HepG2 (cell line): ENCODE data around the gene ADARB2. TPM values are rescaled to one million over a fixed set of nuclear protein-coding genes. Genes with fewer than 3 reads are reported as not detected.

ENCODE experiments used
- ATAC-seq: fragments of 200-7000 bp; cut with Tn5 transposase; 3 replicates; pipeline ENCODE4 v1.9.1; 2020; ENCODE audit warnings: mild to moderate bottlenecking, moderate library complexity
- BruUV-seq: library from RNA; stranded (reverse); fragments of 400-500 nt; replicated peaks from 2 replicates; lab custom pipeline; 2021; lab: Mats Ljungman, UMichigan
- CTCF ChIA-PET: fragments of 300-600 bp; formaldehyde crosslinking; extraction: SDS; loops from one replicate; lab custom pipeline; 2021; ENCODE audit warnings: low total read pairs, inconsistent platforms, low intra/inter-chr PET ratio; lab: Yijun Ruan, JAX
- POLR2A ChIA-PET: fragments of 350-600 bp; sonication (Branson Sonifier 250); formaldehyde crosslinking; loops from one replicate; lab custom pipeline; 2020; ENCODE audit warnings: antibody characterized with exemption, inconsistent platforms; lab: Yijun Ruan, JAX
- DNase-seq: peaks from one replicate; pipeline ENCODE4 v3.0.0-alpha.2; 2015; ENCODE audit warnings: low spot score
- FAIRE-seq: peaks from 3 replicates; lab custom pipeline; 2011; peaks lifted over from hg19 to GRCh38; lab: Jason Lieb, UNC
- H2AFZ ChIP-seq: one replicate; pipeline ENCODE4 v1.6.1; 2011; ENCODE audit warnings: low read length, inconsistent platforms
- H3K27ac ChIP-seq: fragments of 300-600 bp; 3 replicates; pipeline ENCODE4 v1.8.0; 2011; ENCODE audit warnings: mixed run types, mild to moderate bottlenecking, mixed read lengths, low read length, inconsistent platforms; ENCODE audit not compliant: insufficient read depth; ENCODE audit errors: extremely low read length
- H3K27me3 ChIP-seq, 2 experiments: fragments of 200-600 bp in 1 of 2; 2 replicates in 1 of 2; 3 replicates in 1 of 2; pipeline versions ENCODE4 v1.6.0 to v1.8.0; 2011; ENCODE audit warnings: low read length in 2 of 2, mild to moderate bottlenecking in 2 of 2, moderate library complexity in 2 of 2, inconsistent platforms in 1 of 2; ENCODE audit not compliant: insufficient read depth in 2 of 2, control insufficient read depth in 1 of 2
- H3K36me3 ChIP-seq, 2 experiments: fragments of 200-600 bp in 1 of 2; replicated peaks in 1 of 2; 2 replicates in 1 of 2; 3 replicates in 1 of 2; pipeline versions ENCODE4 v1.5.1 to v1.8.0; 2011; ENCODE audit warnings: low read length in 2 of 2, inconsistent platforms in 1 of 2; ENCODE audit not compliant: insufficient read depth in 2 of 2, control insufficient read depth in 1 of 2
- H3K4me1 ChIP-seq: 2 replicates; pipeline ENCODE4 v1.5.1; 2012; ENCODE audit warnings: low read length, inconsistent platforms; ENCODE audit not compliant: insufficient read depth
- H3K4me2 ChIP-seq: 2 replicates; pipeline ENCODE4 v1.6.0; 2011; ENCODE audit warnings: low read depth, low read length, inconsistent platforms
- H3K4me3 ChIP-seq, 3 experiments: fragments of 200-600 bp in 1 of 3; sonication (generic), shearing (Covaris generic) in 1 of 3; replicated peaks in 1 of 3; 2 replicates each; pipeline ENCODE4 v1.5.1; 2011 to 2016; ENCODE audit warnings: low read length in 3 of 3, inconsistent platforms in 2 of 3, low read depth in 2 of 3, mild to moderate bottlenecking in 2 of 3, control low read depth in 1 of 3, mixed read lengths in 1 of 3; ENCODE audit not compliant: insufficient read depth in 1 of 3
- H3K79me2 ChIP-seq: one replicate; pipeline ENCODE4 v1.6.1; 2011; ENCODE audit warnings: low read length, inconsistent platforms; ENCODE audit not compliant: insufficient read depth
- H3K9ac ChIP-seq: 2 replicates; pipeline ENCODE4 v1.6.0; 2011; ENCODE audit warnings: mild to moderate bottlenecking, low read depth, low read length, inconsistent platforms; ENCODE audit not compliant: insufficient read depth
- H3K9me3 ChIP-seq: 2 replicates; pipeline ENCODE4 v1.5.1; 2012; ENCODE audit warnings: mild to moderate bottlenecking, low read length
- H4K20me1 ChIP-seq: 2 replicates; pipeline ENCODE4 v1.6.0; 2011; ENCODE audit warnings: inconsistent platforms, mild to moderate bottlenecking, low read length, moderate library complexity; ENCODE audit not compliant: insufficient read depth
- DNMT1 ChIP-seq: sonication (generic); formaldehyde crosslinking; IDR thresholded peaks from 2 replicates; pipeline ENCODE4 v1.5.1; 2020; ENCODE audit warnings: mild to moderate bottlenecking, missing genetic modification reagents
- FOSL1 ChIP-seq: sonication (generic); formaldehyde crosslinking; IDR thresholded peaks from 2 replicates; pipeline ENCODE4 v1.9.0; 2021; ENCODE audit warnings: missing genetic modification reagents, borderline replicate concordance
- GATAD1 ChIP-seq: IDR thresholded peaks from 2 replicates; pipeline ENCODE4 v1.6.1; 2016; ENCODE audit warnings: missing genetic modification reagents, missing compliant biosample characterization
- SKI ChIP-seq: fragments of 450-650 bp; IDR thresholded peaks from one replicate; pipeline ENCODE4 v1.6.1; 2018; ENCODE audit warnings: mild to moderate bottlenecking; ENCODE audit not compliant: partially characterized antibody
- ZNF10 ChIP-seq: sonication (generic); formaldehyde crosslinking; IDR thresholded peaks from 2 replicates; pipeline ENCODE4 v1.4.0; 2020; ENCODE audit warnings: mild to moderate bottlenecking, low read depth, missing genetic modification reagents, borderline replicate concordance
- ZNF776 ChIP-seq: sonication (generic); formaldehyde crosslinking; IDR thresholded peaks from 2 replicates; pipeline ENCODE4 v1.4.0; 2020; ENCODE audit warnings: mild to moderate bottlenecking, missing genetic modification reagents
- ZZZ3 ChIP-seq: sonication (generic); formaldehyde crosslinking; IDR thresholded peaks from 2 replicates; pipeline ENCODE4 v1.4.0; 2020; ENCODE audit warnings: missing genetic modification reagents, mild to moderate bottlenecking, borderline replicate concordance
- WGBS: methylation state at CpG from one replicate; pipeline ENCODE4 v1.1.6; 2017; ENCODE audit warnings: low lambda C conversion rate; 5-methylcytosine and 5-hydroxymethylcytosine counted together
- in situ Hi-C: cut with HindIII; loops from 2 replicates; pipeline ENCODE4 v1.10.0; 2017; ENCODE audit warnings: low pct_unique_long_range_greater_than_20kb; ENCODE audit not compliant: extremely low pct_ligation_motif_present
- intact Hi-C: fragments of 100-400 bp; cut with micrococcal nuclease; formaldehyde crosslinking; loops from one replicate; pipeline ENCODE4 v1.10.0; 2022; ENCODE audit not compliant: unreplicated experiment
- polyA plus RNA-seq, 8 experiments: library from polyadenylated mRNA; depleted of rRNA in 3 of 8; stranded (reverse) in 7 of 8; unstranded in 1 of 8; fragments of >200 nt; fragmentation: Illumina TruSeq in 4 of 8; extraction: Trizol in 4 of 8; gene quantifications; 2 replicates each; pipeline versions ENCODE4 v1.2.1 to v1.2.3, GENCODE V29; 2011 to 2016; ENCODE audit warnings: low read depth in 4 of 8, missing spikeins in 1 of 8, mixed read lengths in 1 of 8; ENCODE audit not compliant: insufficient read depth in 1 of 8
- total RNA-seq, 5 experiments: library from RNA; depleted of rRNA; stranded (reverse); fragments of >200 nt; fragmentation: Illumina TruSeq; extraction: Trizol; gene quantifications; 2 replicates each; pipeline ENCODE4 v1.2.3, GENCODE V29; 2016; ENCODE audit warnings: low read depth in 1 of 5
- TF ChIP-seq, protein P1 (sequence below): sonication (generic); formaldehyde crosslinking; IDR thresholded peaks from 2 replicates; pipeline ENCODE4 v1.5.1; 2020; ENCODE audit warnings: missing genetic modification reagents, mild to moderate bottlenecking, borderline replicate concordance

The ADARB2 gene
- total and polyA plus RNA-seq, 2 of the 13 experiments (the other 11 are each of a cell fraction or from before 2014, with no cell fraction given), result not detected

DNA sequence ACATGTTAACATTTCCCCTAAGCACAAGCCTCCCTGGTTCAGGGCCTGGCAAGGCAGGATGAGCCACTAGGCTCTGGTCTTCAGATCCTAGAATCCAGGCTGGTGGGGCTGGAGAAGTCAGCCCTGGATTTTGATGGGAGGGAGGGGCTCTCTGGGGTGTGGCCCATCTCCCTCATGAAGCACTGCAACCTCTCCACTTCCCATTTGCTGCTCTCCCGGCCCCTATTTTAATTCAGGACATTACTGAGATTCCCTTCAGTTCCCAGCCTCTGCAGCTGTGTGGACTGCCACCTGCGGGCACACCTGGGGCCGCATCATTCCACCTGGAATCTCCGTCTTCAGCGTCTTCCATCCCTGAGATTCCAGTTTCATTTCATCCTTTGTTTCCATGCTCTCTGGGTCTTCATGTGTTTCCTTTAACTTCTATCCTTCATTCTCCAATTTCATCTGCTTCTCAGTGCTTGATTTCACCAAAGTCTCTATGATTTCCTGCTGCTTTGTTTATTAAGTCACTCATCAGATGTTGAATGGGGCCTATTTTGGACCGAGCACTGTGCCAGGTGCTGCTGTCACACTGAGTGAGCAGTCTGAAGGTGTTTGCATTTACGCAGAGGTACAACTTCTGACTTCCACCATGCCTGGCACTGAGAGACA lies 427.6 kb downstream of the ADARB2 start:
- Histone ChIP-seq H3K9ac (no peak overlapping the region), H2AFZ (no peak overlapping the region)

More for the DNA sequence above, 427.6 kb downstream of the ADARB2 start:
- H3K9me3 ChIP-seq, result no peaks in the 10 kb centered on the region
- H3K4me3 ChIP-seq, result no peak overlapping the region
- H3K4me1 ChIP-seq, result no peaks in the 10 kb centered on the region
- peaks cover 2 to 48% of the 10 kb centered on the region in 2 experiments; a peak in 4 of 5 replicates for H3K27me3 ChIP-seq
- H3K36me3 ChIP-seq, result no peaks in the 10 kb centered on the region
- H3K27ac ChIP-seq, result no peak overlapping the region
- CTCF ChIA-PET, result no interaction called here
- POLR2A ChIA-PET, result no interaction called here
- ATAC-seq (no peak), FAIRE-seq (no peak), DNase-seq (no peak)
- intact Hi-C loops, result no loop called here
- no TSS peak for BruUV-seq
- in situ Hi-C loops, result no loop called here
- no peak overlapping the region for H3K4me2 ChIP-seq
- TF ChIP-seq DNMT1 (CRISPR knock-in tag) (no peak), FOSL1 (no peak), GATAD1 (CRISPR knock-in tag) (no peak), ZNF10 (no peak), ZNF776 (no peak), SKI (no peak), ZZZ3 (CRISPR knock-in tag) (no peak)
- TF ChIP-seq, protein P1, sequence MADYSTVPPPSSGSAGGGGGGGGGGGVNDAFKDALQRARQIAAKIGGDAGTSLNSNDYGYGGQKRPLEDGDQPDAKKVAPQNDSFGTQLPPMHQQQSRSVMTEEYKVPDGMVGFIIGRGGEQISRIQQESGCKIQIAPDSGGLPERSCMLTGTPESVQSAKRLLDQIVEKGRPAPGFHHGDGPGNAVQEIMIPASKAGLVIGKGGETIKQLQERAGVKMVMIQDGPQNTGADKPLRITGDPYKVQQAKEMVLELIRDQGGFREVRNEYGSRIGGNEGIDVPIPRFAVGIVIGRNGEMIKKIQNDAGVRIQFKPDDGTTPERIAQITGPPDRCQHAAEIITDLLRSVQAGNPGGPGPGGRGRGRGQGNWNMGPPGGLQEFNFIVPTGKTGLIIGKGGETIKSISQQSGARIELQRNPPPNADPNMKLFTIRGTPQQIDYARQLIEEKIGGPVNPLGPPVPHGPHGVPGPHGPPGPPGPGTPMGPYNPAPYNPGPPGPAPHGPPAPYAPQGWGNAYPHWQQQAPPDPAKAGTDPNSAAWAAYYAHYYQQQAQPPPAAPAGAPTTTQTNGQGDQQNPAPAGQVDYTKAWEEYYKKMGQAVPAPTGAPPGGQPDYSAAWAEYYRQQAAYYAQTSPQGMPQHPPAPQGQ (CRISPR knock-in tag), result no peak
- H3K79me2 ChIP-seq, result no peaks in the 10 kb centered on the region
- no peaks in the 10 kb centered on the region for H4K20me1 ChIP-seq
- 4% methylated on average over 7 of the region's 7 CpGs for WGBS
